ENCODE results near the gene LIMK1. TPM values are rescaled to one million over a fixed set of nuclear protein-coding genes. Genes with fewer than 3 reads are reported as not detected.

LIMK1 gene
- total and polyA plus RNA-seq, 9 donors: 7.6 to 38.7 (median 28.8) TPM

GRCh38 chr7:74049997-74050798 is 33.4 kb upstream of the LIMK1 start:
- WGBS, 3 donors: 76 to 86% (median 84%) methylated on average over 3 of the region's 3 CpGs
- H3K36me3 ChIP-seq: no peaks in the 10 kb centered on the region
- H3K4me3 ChIP-seq: no peak overlapping the region
- intact Hi-C loops (cut with DNase I): no loop called here
- no peaks in the 10 kb centered on the region for H3K27me3 ChIP-seq
- no peak for TF ChIP-seq EP300 (IDR thresholded peaks at IDR 0.05)
- TF ChIP-seq POLR2A (IDR thresholded peaks at IDR 0.05): no peak
- TF ChIP-seq CTCF (IDR thresholded peaks at IDR 0.05): no peak
- H3K4me1 ChIP-seq (ENCODE audit: insufficient read depth): no peaks in the 10 kb centered on the region
- H3K27ac ChIP-seq: no peak overlapping the region
- H3K9me3 ChIP-seq: no peaks in the 10 kb centered on the region
- no peak for DNase-seq

DNA sequence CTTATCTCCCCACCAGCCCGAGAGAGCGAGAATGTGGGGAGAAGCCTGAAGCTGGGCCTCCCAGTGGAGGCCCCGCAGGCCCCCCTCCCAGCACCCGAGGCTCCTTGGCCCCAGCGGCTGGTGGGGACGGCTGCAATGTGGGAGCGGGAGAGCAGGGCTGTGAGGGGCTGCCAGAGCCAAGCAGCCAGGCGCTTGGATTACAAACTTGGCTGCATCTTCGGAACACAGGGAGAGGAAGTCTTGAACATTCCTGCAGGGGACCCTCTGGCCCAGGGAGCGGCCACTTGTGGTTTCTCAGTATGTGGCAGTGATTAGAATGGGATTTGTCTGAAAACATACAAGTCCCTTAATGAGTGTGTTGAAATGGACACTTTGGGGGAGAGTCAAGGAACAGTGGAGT is 32.4 kb upstream of the LIMK1 start:
- intact Hi-C loops (cut with DNase I): no loop called here
- no peak overlapping the region for H3K4me3 ChIP-seq
- peak in 1 of 5 donors; percentile 53 for DNase-seq
- no peak overlapping the region for H3K27ac ChIP-seq
- TF ChIP-seq EP300 (IDR thresholded peaks at IDR 0.05): no peak
- no peaks in the 10 kb centered on the region for H3K36me3 ChIP-seq
- no peaks in the 10 kb centered on the region for H3K27me3 ChIP-seq
- H3K4me1 ChIP-seq (ENCODE audit: insufficient read depth): no peaks in the 10 kb centered on the region
- 26 to 45% (median 26%) methylated on average over 10 of the region's 10 CpGs for WGBS, 3 donors
- H3K9me3 ChIP-seq: no peaks in the 10 kb centered on the region

DNA sequence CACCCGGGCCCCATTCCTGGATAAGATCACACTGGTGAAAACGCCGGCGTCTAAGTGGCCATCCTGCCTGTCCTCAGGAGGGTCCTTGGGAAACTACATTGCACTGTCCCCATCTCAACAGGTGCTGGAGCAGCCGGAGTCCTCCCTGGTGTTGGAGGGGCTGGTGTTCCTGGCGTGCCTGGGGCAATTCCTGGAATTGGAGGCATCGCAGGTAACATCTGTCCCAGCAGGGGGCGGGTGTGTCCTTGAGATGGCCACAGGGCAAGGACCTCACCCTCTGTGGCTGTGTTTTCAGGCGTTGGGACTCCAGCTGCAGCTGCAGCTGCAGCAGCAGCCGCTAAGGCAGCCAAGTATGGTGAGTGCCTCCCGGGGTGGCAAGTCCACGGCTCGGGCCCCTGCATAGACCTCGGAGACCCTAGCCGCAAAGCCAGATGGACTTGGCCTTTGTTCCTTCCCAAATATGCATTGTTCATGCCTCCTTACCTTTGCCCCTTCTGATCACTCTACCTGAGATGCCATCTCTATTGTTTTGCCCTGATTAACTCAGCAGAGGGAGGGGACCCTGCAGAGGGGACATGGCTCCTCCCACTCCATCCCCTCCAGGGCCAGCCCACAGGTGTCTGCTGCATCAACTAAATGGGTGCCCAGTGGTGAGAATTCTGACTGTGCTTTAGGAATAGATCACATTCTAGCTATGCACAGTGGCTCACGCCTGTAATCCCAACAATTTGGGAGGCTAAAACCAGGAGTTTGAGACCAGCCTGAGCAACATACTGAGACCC is 31.8 kb upstream of the LIMK1 start:
- no peaks in the 10 kb centered on the region for H3K36me3 ChIP-seq

DNA sequence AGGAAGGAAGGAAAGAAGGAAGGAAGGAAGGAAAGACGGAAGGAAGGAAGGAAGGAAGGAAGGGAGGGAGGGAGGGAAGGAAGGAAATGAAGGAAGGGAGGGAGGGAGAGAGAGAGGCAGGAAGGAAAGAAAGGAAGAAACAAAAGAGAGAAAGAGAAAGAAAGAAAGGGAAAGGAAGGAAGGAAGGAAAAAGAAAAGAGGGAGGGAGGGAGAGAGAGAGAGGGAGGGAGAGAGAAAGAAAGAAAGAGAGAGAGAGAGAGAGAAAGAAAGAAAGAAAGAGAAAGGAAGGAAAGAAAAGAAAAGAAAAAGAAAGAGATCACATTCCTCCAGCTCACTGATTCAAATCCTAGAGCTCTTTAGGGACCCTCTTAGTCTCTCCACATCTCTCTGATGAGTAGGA is 31.0 kb upstream of the LIMK1 start:
- no peak overlapping the region for H3K27ac ChIP-seq
- no peaks in the 10 kb centered on the region for H3K4me1 ChIP-seq (ENCODE audit: insufficient read depth)
- intact Hi-C loops (cut with DNase I): no loop called here
- H3K9me3 ChIP-seq: no peaks in the 10 kb centered on the region
- 93 to 98% (median 94%) methylated on average over 1 of the region's 1 CpG for WGBS, 3 donors
- no peak for DNase-seq
- no peak overlapping the region for H3K4me3 ChIP-seq
- H3K27me3 ChIP-seq: no peaks in the 10 kb centered on the region
- H3K36me3 ChIP-seq: no peaks in the 10 kb centered on the region
- TF ChIP-seq EP300 (IDR thresholded peaks at IDR 0.05): no peak
- TF ChIP-seq POLR2A (IDR thresholded peaks at IDR 0.05): no peak
- no peak for TF ChIP-seq CTCF (IDR thresholded peaks at IDR 0.05)

More for the DNA sequence above, 31.8 kb upstream of the LIMK1 start:
- 55 to 72% (median 68%) methylated on average over 16 of the region's 16 CpGs for WGBS, 3 donors
- H3K27ac ChIP-seq: no peak overlapping the region
- H3K9me3 ChIP-seq: no peaks in the 10 kb centered on the region
- intact Hi-C loops (cut with DNase I): no loop called here
- DNase-seq: peak in 2 of 5 donors; percentile 31 to 41
- no peaks in the 10 kb centered on the region for H3K4me1 ChIP-seq (ENCODE audit: insufficient read depth)
- TF ChIP-seq CTCF (IDR thresholded peaks at IDR 0.05) (no peak), POLR2A (IDR thresholded peaks at IDR 0.05) (no peak), EP300 (IDR thresholded peaks at IDR 0.05) (no peak)
- H3K4me3 ChIP-seq: no peak overlapping the region
- no peaks in the 10 kb centered on the region for H3K27me3 ChIP-seq
